Activated CD8-positive, alpha-beta memory T cell treated with anti-CD3 and anti-CD28 coated beads, Interleukin-2, amount 10 ng/mL, durations not matched to agents 7 days and 5 days (primary cell): ENCODE results near the gene RBM39. TPM values are rescaled to one million over a fixed set of nuclear protein-coding genes. Genes with fewer than 3 reads are reported as not detected.

Experiments
- ATAC-seq: fragments of 150-1000 bp; cut with Tn5 transposase; one replicate; pipeline ENCODE4 v1.10.0; 2021; ENCODE audit warnings: moderate library complexity
- CTCF ChIA-PET: fragments of 350-600 bp; sonication (Branson Sonifier 250); formaldehyde crosslinking; loops from one replicate; lab custom pipeline; 2021; ENCODE audit warnings: antibody characterized with exemption; lab: Charles Lee
- DNase-seq: peaks from one replicate; pipeline ENCODE4 v3.0.0-alpha.2; 2020
- H3K27ac Mint-ChIP-seq: one replicate; pipeline ENCODE4 v1.8.0; 2021; ENCODE audit warnings: mild to moderate bottlenecking, mixed read lengths
- H3K27me3 Mint-ChIP-seq: one replicate; pipeline ENCODE4 v1.8.0; 2021; ENCODE audit warnings: mixed read lengths
- H3K36me3 Mint-ChIP-seq: one replicate; pipeline ENCODE4 v1.8.0; 2021; ENCODE audit warnings: mild to moderate bottlenecking, mixed read lengths
- H3K4me1 Mint-ChIP-seq: one replicate; pipeline ENCODE4 v1.8.0; 2021; ENCODE audit warnings: mixed read lengths
- H3K4me3 Mint-ChIP-seq: one replicate; pipeline ENCODE4 v1.8.0; 2021; ENCODE audit warnings: mild to moderate bottlenecking, moderate library complexity, mixed read lengths
- H3K9me3 Mint-ChIP-seq: one replicate; pipeline ENCODE4 v1.8.0; 2022; ENCODE audit warnings: low read depth, mixed read lengths
- total RNA-seq, 2 experiments: library from RNA; stranded (reverse); gene quantifications; one replicate each; pipeline ENCODE4 v1.2.3, GENCODE V29; 2021

RBM39 gene
- total RNA-seq, 2 experiments from 2014 or later = 357 to 360 TPM

DNA sequence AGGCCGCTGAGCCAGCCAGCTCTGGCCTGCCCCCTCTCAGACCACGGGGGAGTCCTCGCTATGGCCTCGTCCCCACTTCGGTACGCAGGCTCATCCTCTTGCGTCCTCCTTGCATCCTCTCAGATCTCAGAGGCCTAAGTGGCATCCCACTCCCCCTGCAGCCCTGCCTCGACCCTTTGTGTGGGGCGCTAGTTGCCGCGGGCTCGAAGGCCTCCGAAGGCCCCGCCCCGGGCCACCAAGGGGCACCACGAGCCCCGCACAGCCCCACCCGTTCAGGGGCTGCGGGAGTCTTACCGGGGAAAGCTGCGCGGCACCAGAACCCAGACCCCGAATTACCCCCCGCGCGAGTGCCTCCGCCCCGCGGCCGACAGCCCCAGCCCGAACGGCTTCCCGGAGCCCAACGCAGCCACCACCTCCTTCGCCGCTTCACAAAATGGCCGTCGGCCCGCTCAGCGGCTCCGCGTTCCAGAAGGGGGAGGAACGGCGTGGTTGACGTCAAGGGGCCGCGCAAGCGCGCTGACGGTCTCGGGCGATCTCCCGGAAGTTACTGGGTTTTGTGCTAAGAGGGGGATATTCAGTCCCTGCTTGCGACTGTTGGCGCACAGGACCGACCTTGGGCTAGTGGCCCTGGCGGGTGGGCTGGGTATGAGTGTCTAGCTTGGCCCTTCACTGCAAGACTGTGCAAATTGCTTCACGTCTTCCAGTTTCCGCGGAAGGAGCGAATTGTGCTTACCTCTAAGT is 77.4 kb downstream of the RBM39 start, which contains the start of the genes CPNE1 and RBM12:
Gene CPNE1, minus strand, starts transcription at position 435 of the 741 bp plus-strand sequence. CDS start 31,977 bp downstream, outside the sequence.
Gene RBM12, minus strand, starts transcription at position 435 of the 741 bp plus-strand sequence. CDS start 9,578 bp downstream, outside the sequence.
- CTCF ChIA-PET = interaction anchor here (0.6 to 8.2 kb wide), 7 partner anchors 46 to 290 kb away, joined by 3 to 59 read pairs (median 3); no protein-coding TSS in a partner anchor

DNA sequence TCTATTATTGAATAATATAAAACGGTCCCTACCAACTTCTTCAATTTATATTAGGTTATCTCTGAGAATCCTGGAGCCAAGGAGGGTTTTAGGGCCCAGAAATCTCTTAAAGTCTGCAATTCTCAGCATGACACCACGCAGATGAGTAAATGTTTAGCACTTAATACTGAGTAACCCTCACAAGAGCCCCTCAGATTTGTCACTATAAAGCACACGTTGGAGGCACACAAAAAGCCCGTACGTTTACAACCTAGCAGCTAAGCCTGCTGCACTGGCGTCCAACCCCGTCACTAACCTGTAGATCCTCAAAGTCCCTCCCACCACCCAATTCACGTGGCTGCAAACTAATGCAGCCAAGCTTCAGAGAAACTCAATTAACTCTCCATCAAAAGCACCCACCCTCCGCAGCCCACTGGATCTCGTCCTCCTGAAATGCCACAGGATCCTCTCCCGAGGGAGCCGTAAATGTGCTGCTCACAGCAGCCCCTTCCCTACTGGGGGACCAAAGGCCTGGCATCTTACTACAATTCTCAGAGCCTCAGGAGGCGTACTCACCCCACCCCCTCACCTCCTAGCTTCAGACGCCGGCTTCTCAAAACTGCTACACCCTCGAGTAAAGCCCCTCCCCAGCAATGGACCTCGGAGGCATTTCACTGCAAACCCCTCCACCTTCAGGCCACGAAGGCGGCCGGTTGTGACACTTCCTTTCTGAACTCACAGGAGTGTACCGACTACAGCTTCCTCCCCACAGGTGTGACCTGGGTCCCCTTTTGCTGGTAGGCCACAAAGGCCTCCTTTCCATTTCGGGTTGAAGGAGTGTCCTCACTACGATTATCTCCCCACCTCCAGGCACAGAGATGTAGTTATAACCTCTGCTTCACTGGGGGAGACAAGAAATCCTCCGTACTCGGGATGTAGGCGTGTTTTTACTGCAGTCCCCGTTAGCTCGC is 78.3 kb downstream of the RBM39 start:
- CTCF ChIA-PET = interaction anchor here (0.6 to 8.2 kb wide), 5 partner anchors 45 to 290 kb away, joined by 3 to 59 read pairs (median 4); partner anchors contain the start of gene SCAND1
- ATAC-seq (peak; percentile 48), DNase-seq (peak; percentile 84)
- Mint-ChIP-seq H3K4me3 (peak overlapping the region; percentile 96), H3K9me3 (no peaks in the 10 kb centered on the region), H3K27me3 (no peaks in the 10 kb centered on the region), H3K27ac (peak overlapping the region; percentile 95), H3K4me1 (peaks cover 44% of the 10 kb centered on the region), H3K36me3 (peaks cover 35% of the 10 kb centered on the region)

More for the DNA sequence above, 77.4 kb downstream of the RBM39 start, which contains the start of the genes CPNE1 and RBM12:
- no peaks in the 10 kb centered on the region for H3K9me3 Mint-ChIP-seq
- H3K36me3 Mint-ChIP-seq = peaks cover 38% of the 10 kb centered on the region
- peak; percentile 97 for DNase-seq
- H3K27ac Mint-ChIP-seq = peak within 1 kb of the TSS; percentile 95
- H3K4me3 Mint-ChIP-seq = peak within 1 kb of the TSS; percentile 96
- ATAC-seq = peak; percentile 80
- peaks cover 37% of the 10 kb centered on the region for H3K4me1 Mint-ChIP-seq
- no peaks in the 10 kb centered on the region for H3K27me3 Mint-ChIP-seq

DNA sequence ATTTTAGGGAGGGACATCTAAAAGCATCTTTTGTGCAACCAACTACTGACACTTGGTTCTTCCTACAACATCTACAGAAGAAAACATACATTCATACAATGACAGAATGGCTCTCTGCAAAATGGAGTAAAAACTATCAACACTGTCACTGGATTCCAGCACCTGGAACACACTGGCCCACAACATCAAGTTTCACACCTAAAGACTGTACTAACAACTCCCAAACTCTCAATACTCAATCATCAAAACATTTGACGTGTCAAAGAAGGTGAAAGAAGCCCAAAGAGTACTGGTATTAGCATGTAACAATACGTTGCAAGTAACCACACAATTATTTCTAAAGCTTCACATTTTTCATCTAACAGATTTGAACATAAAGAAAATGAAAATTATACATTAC is 79.5 kb downstream of the RBM39 start:
- peaks cover 52% of the 10 kb centered on the region for H3K4me1 Mint-ChIP-seq
- DNase-seq = no peak
- CTCF ChIA-PET = interaction anchor here (1.4 to 8.2 kb wide), 3 partner anchors 43 to 291 kb away, joined by 4 to 59 read pairs (median 13); partner anchors contain the start of gene SCAND1
- no peaks in the 10 kb centered on the region for H3K9me3 Mint-ChIP-seq
- peak overlapping the region; percentile 96 for H3K4me3 Mint-ChIP-seq
- peaks cover 30% of the 10 kb centered on the region for H3K36me3 Mint-ChIP-seq
- ATAC-seq = no peak
- no peaks in the 10 kb centered on the region for H3K27me3 Mint-ChIP-seq
- peak overlapping the region; percentile 95 for H3K27ac Mint-ChIP-seq

DNA sequence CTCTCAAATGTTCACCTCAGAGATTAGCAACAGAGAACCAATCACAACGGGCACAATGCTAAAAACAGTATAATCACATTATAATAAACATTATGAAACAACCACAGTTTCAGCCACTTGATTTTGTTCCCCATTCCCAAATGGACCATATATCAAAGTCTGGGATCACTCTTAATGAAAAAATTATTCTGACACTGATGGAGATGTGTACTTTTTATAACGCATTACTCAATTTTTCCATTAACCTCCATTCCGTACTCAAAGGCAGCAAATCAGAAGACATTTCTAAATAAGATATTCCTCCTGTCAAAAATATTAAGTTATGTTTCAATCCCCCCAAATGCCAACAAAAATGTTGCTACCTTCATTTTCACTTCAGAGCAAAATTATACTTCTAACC is 80.2 kb downstream of the RBM39 start:
- CTCF ChIA-PET = interaction anchor here (0.8 to 8.2 kb wide), 3 partner anchors 10 to 61 kb away, joined by 3 to 59 read pairs (median 13); no protein-coding TSS in a partner anchor
- DNase-seq (no peak), ATAC-seq (no peak)
- H3K36me3 Mint-ChIP-seq = peaks cover 37% of the 10 kb centered on the region
- H3K27me3 Mint-ChIP-seq = no peaks in the 10 kb centered on the region
- peak overlapping the region; percentile 95 for H3K27ac Mint-ChIP-seq
- peaks cover 59% of the 10 kb centered on the region for H3K4me1 Mint-ChIP-seq
- H3K9me3 Mint-ChIP-seq = no peaks in the 10 kb centered on the region
- H3K4me3 Mint-ChIP-seq = peak overlapping the region; percentile 96

DNA sequence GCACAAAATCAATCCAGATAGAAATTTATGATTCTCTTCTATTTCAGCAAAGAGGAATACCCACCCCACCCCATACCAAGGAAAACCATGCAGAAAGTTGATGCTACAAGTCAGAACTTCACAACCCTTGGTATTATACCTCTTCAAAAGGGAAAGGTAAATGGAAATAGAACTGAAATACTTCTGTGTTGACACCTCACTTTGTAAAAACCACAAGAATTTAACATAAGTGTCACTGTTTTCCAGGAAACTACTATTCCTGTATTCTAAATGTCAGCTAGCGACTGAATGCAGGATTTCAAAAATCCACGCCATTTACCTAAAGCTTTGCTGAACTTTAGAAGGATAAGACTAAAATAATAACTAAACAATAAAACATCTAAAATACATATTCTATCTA is 81.0 kb downstream of the RBM39 start:
- H3K27me3 Mint-ChIP-seq = no peaks in the 10 kb centered on the region
- DNase-seq = no peak
- H3K4me3 Mint-ChIP-seq = peak overlapping the region; percentile 96
- H3K27ac Mint-ChIP-seq = peak overlapping the region; percentile 95
- peaks cover 40% of the 10 kb centered on the region for H3K36me3 Mint-ChIP-seq
- CTCF ChIA-PET = interaction anchor here (0.6 to 8.2 kb wide), 5 partner anchors 9 to 293 kb away, joined by 3 to 59 read pairs (median 3); partner anchors contain the start of gene SCAND1
- H3K4me1 Mint-ChIP-seq = peaks cover 59% of the 10 kb centered on the region
- H3K9me3 Mint-ChIP-seq = no peaks in the 10 kb centered on the region
- ATAC-seq = no peak

DNA sequence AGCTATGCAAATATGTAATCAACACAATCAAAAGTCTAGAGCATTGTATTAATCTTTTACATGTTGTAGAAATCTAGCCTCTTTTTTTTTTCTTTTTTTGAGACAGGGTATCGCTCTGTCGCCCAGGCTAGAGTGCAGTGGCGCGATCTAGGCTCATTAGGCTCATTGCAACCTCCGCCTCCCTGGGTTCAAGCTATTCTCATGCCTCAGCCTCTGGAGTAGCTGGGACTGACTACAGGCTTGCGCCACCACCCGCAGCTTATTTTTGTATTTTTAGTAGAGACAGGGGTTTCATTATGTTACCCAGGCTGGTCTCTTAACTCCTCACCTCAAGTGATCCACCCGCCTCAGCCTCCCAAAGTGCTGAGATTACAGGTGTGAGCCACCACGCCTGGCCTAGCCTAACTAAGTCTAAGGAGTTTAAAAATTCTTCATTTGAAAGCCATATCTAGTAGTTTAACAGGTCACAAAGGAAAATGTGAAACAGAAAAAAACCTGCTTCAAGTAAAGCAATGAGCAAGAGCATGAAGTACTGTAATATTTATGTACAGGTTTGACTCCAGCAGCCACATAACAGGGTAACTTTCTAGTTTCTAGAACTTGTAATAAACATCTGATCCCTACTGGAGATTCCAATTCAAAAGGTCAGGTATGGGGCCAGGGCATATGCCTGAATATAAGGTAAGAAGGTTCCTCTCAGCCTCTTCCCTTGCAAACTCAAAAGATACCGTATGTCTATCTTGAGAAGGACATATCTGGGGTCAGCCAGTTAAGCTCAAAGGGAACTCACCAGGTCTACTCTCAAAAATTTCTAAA is 81.7 kb downstream of the RBM39 start:
- Mint-ChIP-seq H3K27me3 (no peaks in the 10 kb centered on the region), H3K9me3 (no peaks in the 10 kb centered on the region), H3K4me3 (peak overlapping the region; percentile 96), H3K4me1 (peaks cover 59% of the 10 kb centered on the region), H3K36me3 (peaks cover 40% of the 10 kb centered on the region), H3K27ac (peak overlapping the region; percentile 95)
- CTCF ChIA-PET = interaction anchor here (0.6 to 8.2 kb wide), 4 partner anchors 41 to 293 kb away, joined by 3 to 59 read pairs (median 4); partner anchors contain the start of gene SCAND1
- ATAC-seq = no peak
- DNase-seq = no peak

DNA sequence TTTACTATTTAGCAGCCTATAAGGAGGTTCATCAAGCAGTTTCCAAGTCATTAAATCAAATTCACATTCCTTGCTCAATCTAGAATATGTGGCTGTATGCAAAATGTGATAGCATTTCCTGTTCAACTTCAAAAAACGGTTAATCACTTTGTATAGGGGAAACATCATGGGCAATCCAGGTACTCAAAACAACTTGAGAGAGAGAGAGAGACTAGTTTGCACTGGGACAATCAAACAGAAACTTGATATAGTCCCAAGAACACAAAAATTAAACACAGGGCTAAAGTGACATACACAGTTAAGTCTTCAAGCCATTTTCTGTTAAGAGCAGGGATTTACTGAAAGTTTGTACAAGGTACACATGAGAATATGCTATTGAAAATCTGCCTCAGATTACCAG is 84.8 kb downstream of the RBM39 start:
- no peaks in the 10 kb centered on the region for H3K9me3 Mint-ChIP-seq
- H3K27ac Mint-ChIP-seq = peak overlapping the region; percentile 20
- H3K27me3 Mint-ChIP-seq = no peaks in the 10 kb centered on the region
- ATAC-seq (no peak), DNase-seq (no peak)
- H3K4me1 Mint-ChIP-seq = peaks cover 47% of the 10 kb centered on the region
- CTCF ChIA-PET = interaction anchor here (1.3 kb wide), 1 partner anchor 85 kb away, joined by 3 read pairs; the partner anchor contains the start of gene RBM39
- H3K4me3 Mint-ChIP-seq = no peak overlapping the region
- peaks cover 32% of the 10 kb centered on the region for H3K36me3 Mint-ChIP-seq

DNA sequence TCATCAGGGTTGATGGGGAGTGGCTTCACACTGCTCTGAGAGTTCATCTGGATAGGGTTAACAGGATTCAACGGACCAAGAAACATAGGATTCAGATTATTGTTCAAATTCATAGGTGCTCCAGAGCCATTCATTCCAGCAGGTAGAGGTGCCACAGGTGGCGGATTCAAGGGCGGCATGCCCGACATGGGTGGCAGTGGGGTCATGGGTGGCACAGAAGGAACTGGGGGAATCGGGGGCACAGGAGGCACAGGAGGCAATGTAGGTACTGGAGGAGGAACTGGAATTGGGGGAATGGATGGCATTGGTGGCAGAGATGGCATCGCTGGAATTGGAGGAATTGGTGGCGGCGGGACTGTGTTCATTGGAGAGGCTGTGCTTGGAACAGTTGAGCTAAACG is 87.6 kb downstream of the RBM39 start:
- ATAC-seq = no peak
- DNase-seq = no peak
- Mint-ChIP-seq H3K4me3 (no peak overlapping the region), H3K27me3 (no peaks in the 10 kb centered on the region), H3K9me3 (no peaks in the 10 kb centered on the region), H3K36me3 (peaks cover 36% of the 10 kb centered on the region), H3K27ac (no peak overlapping the region), H3K4me1 (peaks cover 42% of the 10 kb centered on the region)
- CTCF ChIA-PET = no interaction called here

DNA sequence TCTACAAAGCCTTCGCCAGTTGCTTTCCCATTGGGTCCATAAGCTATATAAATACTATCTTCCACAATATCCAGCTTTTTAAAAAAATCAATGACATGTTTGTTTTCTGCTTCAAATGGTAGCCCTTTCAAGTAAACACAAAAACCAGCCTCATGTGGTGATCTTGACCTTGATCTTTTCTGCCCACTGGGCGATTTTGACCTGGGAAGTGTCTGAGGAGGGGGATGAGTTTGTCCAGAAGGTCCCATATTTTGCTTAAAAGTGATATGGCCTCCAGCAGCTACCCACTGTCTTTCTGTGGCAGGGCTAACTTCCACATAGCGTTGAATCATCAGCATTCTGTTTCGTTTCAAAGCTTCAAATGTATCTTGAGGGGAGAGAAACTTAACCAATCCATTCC is 88.2 kb downstream of the RBM39 start:
- Mint-ChIP-seq H3K36me3 (peaks cover 38% of the 10 kb centered on the region), H3K9me3 (no peaks in the 10 kb centered on the region), H3K4me1 (peaks cover 37% of the 10 kb centered on the region), H3K27me3 (no peaks in the 10 kb centered on the region), H3K4me3 (no peak overlapping the region), H3K27ac (no peak overlapping the region)
- DNase-seq (no peak), ATAC-seq (no peak)
- CTCF ChIA-PET = no interaction called here

Other genes with a start within 250 kb of the RBM39 start
- gene C20orf173, start 212.6 kb downstream of the RBM39 start, total RNA-seq = not detected
- 100 to 1,000 TPM; 115 to 128 TPM for gene ERGIC3, start 200.2 kb downstream of the RBM39 start, total RNA-seq
- 1 to 10 TPM; 4.3 to 5.2 TPM for gene SPAG4, start 126.4 kb downstream of the RBM39 start, total RNA-seq
- gene CPNE1, start 77.4 kb downstream of the RBM39 start, total RNA-seq = 100 to 1,000 TPM; 277 to 286 TPM
- 100 to 1,000 TPM; 101 to 137 TPM for gene RBM12, start 77.4 kb downstream of the RBM39 start, total RNA-seq
- 10 to 100 TPM; 34.6 to 35.1 TPM for gene NFS1, start 42.9 kb downstream of the RBM39 start, total RNA-seq
- 100 to 1,000 TPM; 115 to 122 TPM for gene ROMO1, start 42.9 kb downstream of the RBM39 start, total RNA-seq
- gene PHF20, start 29.8 kb upstream of the RBM39 start, total RNA-seq = 10 to 100 TPM; 50.8 to 52.4 TPM
- gene SCAND1, start 212.2 kb upstream of the RBM39 start, total RNA-seq = 10 to 100 TPM; 61.2 to 63.9 TPM
- gene CNBD2, start 226.3 kb upstream of the RBM39 start, total RNA-seq = 1 to 10 TPM; 5.2 to 7.8 TPM